ENCODE data around the gene SCN3A.
A peak's percentile ranks its signal among the peaks of the same experiment; 100 is the strongest.

SCN3A gene

GRCh38 chr2:165079432-165079831 is 124.4 kb downstream of the SCN3A start:
- DNase-seq: no peak
- no peaks in the 10 kb centered on the region for H3K36me3 ChIP-seq
- no peaks in the 10 kb centered on the region for H3K27me3 ChIP-seq
- no peaks in the 10 kb centered on the region for H3K9me3 ChIP-seq
- H3K4me1 ChIP-seq: no peaks in the 10 kb centered on the region
- no peak overlapping the region for H3K4me3 ChIP-seq (ENCODE audit: low read depth, low read length)
- no peak for TF ChIP-seq CTCF (IDR thresholded peaks at IDR 0.05; ENCODE audit: low read depth, low read length)

GRCh38 chr2:165078913-165079312 is 124.9 kb downstream of the SCN3A start:
- H3K4me3 ChIP-seq (ENCODE audit: low read depth, low read length): no peak overlapping the region
- no peaks in the 10 kb centered on the region for H3K27me3 ChIP-seq
- TF ChIP-seq CTCF (IDR thresholded peaks at IDR 0.05; ENCODE audit: low read depth, low read length): no peak
- no peaks in the 10 kb centered on the region for H3K9me3 ChIP-seq
- H3K36me3 ChIP-seq: no peaks in the 10 kb centered on the region
- no peaks in the 10 kb centered on the region for H3K4me1 ChIP-seq
- no peak for DNase-seq

GRCh38 chr2:165074884-165075283 is 129.0 kb downstream of the SCN3A start:
- H3K4me1 ChIP-seq: peaks cover 3% of the 10 kb centered on the region; the same call in 1 of the 2 replicates
- H3K36me3 ChIP-seq: no peaks in the 10 kb centered on the region
- no peak overlapping the region for H3K4me3 ChIP-seq (ENCODE audit: low read depth, low read length)
- H3K27me3 ChIP-seq: no peaks in the 10 kb centered on the region
- H3K9me3 ChIP-seq: no peaks in the 10 kb centered on the region
- DNase-seq: no peak
- TF ChIP-seq CTCF (IDR thresholded peaks at IDR 0.05; ENCODE audit: low read depth, low read length): no peak

- H3K9me3 ChIP-seq: no peaks in the 10 kb centered on the region
- no peak for TF ChIP-seq CTCF (IDR thresholded peaks at IDR 0.05; ENCODE audit: low read depth, low read length)
- H3K4me1 ChIP-seq: peaks cover 3% of the 10 kb centered on the region; the same call in 1 of the 2 replicates
- no peaks in the 10 kb centered on the region for H3K36me3 ChIP-seq
- H3K27me3 ChIP-seq: no peaks in the 10 kb centered on the region
- peak; percentile 8 for DNase-seq
- H3K4me3 ChIP-seq (ENCODE audit: low read depth, low read length): no peak overlapping the region
Measured at GRCh38 chr2:165074323-165074722, 129.5 kb downstream of the SCN3A start.

- no peaks in the 10 kb centered on the region for H3K27me3 ChIP-seq
- no peak overlapping the region for H3K4me3 ChIP-seq (ENCODE audit: low read depth, low read length)
- no peaks in the 10 kb centered on the region for H3K9me3 ChIP-seq
- H3K4me1 ChIP-seq: peaks cover 3% of the 10 kb centered on the region; the same call in 1 of the 2 replicates
- no peak for TF ChIP-seq CTCF (IDR thresholded peaks at IDR 0.05; ENCODE audit: low read depth, low read length)
- DNase-seq: peak; percentile 26
- H3K36me3 ChIP-seq: no peaks in the 10 kb centered on the region
Measured at GRCh38 chr2:165070076-165070475, 133.8 kb downstream of the SCN3A start.

GRCh38 chr2:165069151-165069550 is 134.7 kb downstream of the SCN3A start:
- Histone ChIP-seq H3K36me3 (no peaks in the 10 kb centered on the region), H3K27me3 (no peaks in the 10 kb centered on the region), H3K4me3 (ENCODE audit: low read depth, low read length) (no peak overlapping the region), H3K4me1 (peaks cover 3% of the 10 kb centered on the region; the same call in 1 of the 2 replicates), H3K9me3 (no peaks in the 10 kb centered on the region)
- DNase-seq: no peak
- no peak for TF ChIP-seq CTCF (IDR thresholded peaks at IDR 0.05; ENCODE audit: low read depth, low read length)

Measured in BE2C (cell line).